ENCODE results near the gene IZUMO2.

IZUMO2 gene

GRCh38 chr19:50162988-50163387 is at the start of gene IZUMO2:
TSS of gene IZUMO2 (minus strand) at chr19:50163281. CDS start at chr19:50163194, 87 bp downstream.
- Histone ChIP-seq H3K9me3 (ENCODE audit: control insufficient read depth in 1 of 2, low read length in 2 of 2) (peaks cover 0 to 8% of the 10 kb centered on the region in 2 donors), H3K9ac (ENCODE audit: low read depth in 1 of 2, low read length in 2 of 2) (no peak within 1 kb of the TSS), H3K36me3 (ENCODE audit: control insufficient read depth in 1 of 2, insufficient read depth in 2 of 2, low read length in 2 of 2) (no peaks in the 10 kb centered on the region), H3K4me3 (ENCODE audit: low read depth in 1 of 2, low read length in 2 of 2) (no peak within 1 kb of the TSS), H3K4me1 (ENCODE audit: control insufficient read depth in 1 of 2, insufficient read depth in 2 of 2, low read length in 2 of 2) (peaks cover 11 to 13% of the 10 kb centered on the region in 2 donors), H3K27me3 (ENCODE audit: control insufficient read depth in 1 of 2, insufficient read depth in 2 of 2, low read length in 2 of 2) (no peaks in the 10 kb centered on the region), H3K27ac (ENCODE audit: low read depth, low read length) (no peak within 1 kb of the TSS)

GRCh38 chr19:50210425-50210824 is 47.3 kb upstream of the IZUMO2 start:
- Histone ChIP-seq H3K27me3 (ENCODE audit: control insufficient read depth in 1 of 2, insufficient read depth in 2 of 2, low read length in 2 of 2) (no peaks in the 10 kb centered on the region), H3K36me3 (ENCODE audit: control insufficient read depth in 1 of 2, insufficient read depth in 2 of 2, low read length in 2 of 2) (peaks cover 12 to 36% of the 10 kb centered on the region in 2 donors), H3K9ac (ENCODE audit: low read depth in 1 of 2, low read length in 2 of 2) (no peak overlapping the region), H3K9me3 (ENCODE audit: control insufficient read depth in 1 of 2, low read length in 2 of 2) (no peaks in the 10 kb centered on the region), H3K27ac (ENCODE audit: low read depth, low read length) (no peak overlapping the region), H3K4me3 (ENCODE audit: low read depth in 1 of 2, low read length in 2 of 2) (no peak overlapping the region), H3K4me1 (ENCODE audit: control insufficient read depth in 1 of 2, insufficient read depth in 2 of 2, low read length in 2 of 2) (peaks cover 8 to 15% of the 10 kb centered on the region in 2 donors)

GRCh38 chr19:50209131-50209530 is 46.0 kb upstream of the IZUMO2 start:
- peaks cover 11 to 13% of the 10 kb centered on the region in 2 donors for H3K4me1 ChIP-seq (ENCODE audit: control insufficient read depth in 1 of 2, insufficient read depth in 2 of 2, low read length in 2 of 2)
- H3K27ac ChIP-seq (ENCODE audit: low read depth, low read length) = no peak overlapping the region
- H3K27me3 ChIP-seq (ENCODE audit: control insufficient read depth in 1 of 2, insufficient read depth in 2 of 2, low read length in 2 of 2) = peaks cover 0 to 2% of the 10 kb centered on the region in 2 donors
- peaks cover 12 to 33% of the 10 kb centered on the region in 2 donors for H3K36me3 ChIP-seq (ENCODE audit: control insufficient read depth in 1 of 2, insufficient read depth in 2 of 2, low read length in 2 of 2)
- no peak overlapping the region for H3K4me3 ChIP-seq (ENCODE audit: low read depth in 1 of 2, low read length in 2 of 2)
- no peaks in the 10 kb centered on the region for H3K9me3 ChIP-seq (ENCODE audit: control insufficient read depth in 1 of 2, low read length in 2 of 2)
- no peak overlapping the region for H3K9ac ChIP-seq (ENCODE audit: low read depth in 1 of 2, low read length in 2 of 2)

GRCh38 chr19:50207730-50208129 is 44.6 kb upstream of the IZUMO2 start:
- H3K27ac ChIP-seq (ENCODE audit: low read depth, low read length) = no peak overlapping the region
- no peaks in the 10 kb centered on the region for H3K9me3 ChIP-seq (ENCODE audit: control insufficient read depth in 1 of 2, low read length in 2 of 2)
- peak overlapping the region; percentile 30 to 93 for H3K9ac ChIP-seq (ENCODE audit: low read depth in 1 of 2, low read length in 2 of 2)
- H3K27me3 ChIP-seq (ENCODE audit: control insufficient read depth in 1 of 2, insufficient read depth in 2 of 2, low read length in 2 of 2) = peaks cover 0 to 5% of the 10 kb centered on the region in 2 donors
- peaks cover 16 to 18% of the 10 kb centered on the region in 2 donors for H3K4me1 ChIP-seq (ENCODE audit: control insufficient read depth in 1 of 2, insufficient read depth in 2 of 2, low read length in 2 of 2)
- H3K36me3 ChIP-seq (ENCODE audit: control insufficient read depth in 1 of 2, insufficient read depth in 2 of 2, low read length in 2 of 2) = peaks cover 9 to 22% of the 10 kb centered on the region in 2 donors
- no peak overlapping the region for H3K4me3 ChIP-seq (ENCODE audit: low read depth in 1 of 2, low read length in 2 of 2)

- Histone ChIP-seq H3K27ac (ENCODE audit: low read depth, low read length) (peak overlapping the region; percentile 93), H3K4me3 (ENCODE audit: low read depth in 1 of 2, low read length in 2 of 2) (peak overlapping the region; percentile 63 to 69), H3K27me3 (ENCODE audit: control insufficient read depth in 1 of 2, insufficient read depth in 2 of 2, low read length in 2 of 2) (peaks cover 0 to 6% of the 10 kb centered on the region in 2 donors), H3K36me3 (ENCODE audit: control insufficient read depth in 1 of 2, insufficient read depth in 2 of 2, low read length in 2 of 2) (peaks cover 6 to 8% of the 10 kb centered on the region in 2 donors), H3K9ac (ENCODE audit: low read depth in 1 of 2, low read length in 2 of 2) (peak overlapping the region; percentile 93 to 94), H3K4me1 (ENCODE audit: control insufficient read depth in 1 of 2, insufficient read depth in 2 of 2, low read length in 2 of 2) (peaks cover 20 to 23% of the 10 kb centered on the region in 2 donors), H3K9me3 (ENCODE audit: control insufficient read depth in 1 of 2, low read length in 2 of 2) (no peaks in the 10 kb centered on the region)
Measured at GRCh38 chr19:50206191-50206590, 43.1 kb upstream of the IZUMO2 start.

- Histone ChIP-seq H3K9me3 (ENCODE audit: control insufficient read depth in 1 of 2, low read length in 2 of 2) (no peaks in the 10 kb centered on the region), H3K27me3 (ENCODE audit: control insufficient read depth in 1 of 2, insufficient read depth in 2 of 2, low read length in 2 of 2) (peaks cover 0 to 6% of the 10 kb centered on the region in 2 donors), H3K27ac (ENCODE audit: low read depth, low read length) (peak overlapping the region; percentile 93), H3K36me3 (ENCODE audit: control insufficient read depth in 1 of 2, insufficient read depth in 2 of 2, low read length in 2 of 2) (peaks cover 3% of the 10 kb centered on the region in 2 donors), H3K4me3 (ENCODE audit: low read depth in 1 of 2, low read length in 2 of 2) (peak overlapping the region; percentile 54 to 67), H3K9ac (ENCODE audit: low read depth in 1 of 2, low read length in 2 of 2) (peak overlapping the region; percentile 80 to 93), H3K4me1 (ENCODE audit: control insufficient read depth in 1 of 2, insufficient read depth in 2 of 2, low read length in 2 of 2) (peaks cover 20 to 23% of the 10 kb centered on the region in 2 donors)
Measured at GRCh38 chr19:50205681-50206138, 42.6 kb upstream of the IZUMO2 start.

- Histone ChIP-seq H3K9me3 (ENCODE audit: control insufficient read depth in 1 of 2, low read length in 2 of 2) (no peaks in the 10 kb centered on the region), H3K36me3 (ENCODE audit: control insufficient read depth in 1 of 2, insufficient read depth in 2 of 2, low read length in 2 of 2) (no peaks in the 10 kb centered on the region), H3K4me1 (ENCODE audit: control insufficient read depth in 1 of 2, insufficient read depth in 2 of 2, low read length in 2 of 2) (peaks cover 20 to 23% of the 10 kb centered on the region in 2 donors), H3K27ac (ENCODE audit: low read depth, low read length) (peak overlapping the region; percentile 93), H3K4me3 (ENCODE audit: low read depth in 1 of 2, low read length in 2 of 2) (peak overlapping the region; percentile 34 to 67), H3K9ac (ENCODE audit: low read depth in 1 of 2, low read length in 2 of 2) (peak overlapping the region; percentile 28 to 93), H3K27me3 (ENCODE audit: control insufficient read depth in 1 of 2, insufficient read depth in 2 of 2, low read length in 2 of 2) (peaks cover 0 to 6% of the 10 kb centered on the region in 2 donors)
Measured at GRCh38 chr19:50204811-50205675, 42.0 kb upstream of the IZUMO2 start.

- Histone ChIP-seq H3K4me1 (ENCODE audit: control insufficient read depth in 1 of 2, insufficient read depth in 2 of 2, low read length in 2 of 2) (peaks cover 20 to 27% of the 10 kb centered on the region in 2 donors), H3K36me3 (ENCODE audit: control insufficient read depth in 1 of 2, insufficient read depth in 2 of 2, low read length in 2 of 2) (peaks cover 0 to 4% of the 10 kb centered on the region in 2 donors), H3K27me3 (ENCODE audit: control insufficient read depth in 1 of 2, insufficient read depth in 2 of 2, low read length in 2 of 2) (peaks cover 0 to 6% of the 10 kb centered on the region in 2 donors), H3K4me3 (ENCODE audit: low read depth in 1 of 2, low read length in 2 of 2) (peak overlapping the region; percentile 55 to 57), H3K9ac (ENCODE audit: low read depth in 1 of 2, low read length in 2 of 2) (peak overlapping the region; percentile 48 to 75), H3K9me3 (ENCODE audit: control insufficient read depth in 1 of 2, low read length in 2 of 2) (no peaks in the 10 kb centered on the region), H3K27ac (ENCODE audit: low read depth, low read length) (peak overlapping the region; percentile 84)
Measured at GRCh38 chr19:50204081-50204428, 41.0 kb upstream of the IZUMO2 start.

- Histone ChIP-seq H3K9me3 (ENCODE audit: control insufficient read depth in 1 of 2, low read length in 2 of 2) (no peaks in the 10 kb centered on the region), H3K27ac (ENCODE audit: low read depth, low read length) (peak within 1 kb of the TSS; percentile 84), H3K9ac (ENCODE audit: low read depth in 1 of 2, low read length in 2 of 2) (peak within 1 kb of the TSS; percentile 51 to 75), H3K4me3 (ENCODE audit: low read depth in 1 of 2, low read length in 2 of 2) (peak within 1 kb of the TSS; percentile 55 to 57), H3K4me1 (ENCODE audit: control insufficient read depth in 1 of 2, insufficient read depth in 2 of 2, low read length in 2 of 2) (peaks cover 20 to 27% of the 10 kb centered on the region in 2 donors), H3K36me3 (ENCODE audit: control insufficient read depth in 1 of 2, insufficient read depth in 2 of 2, low read length in 2 of 2) (peaks cover 0 to 4% of the 10 kb centered on the region in 2 donors), H3K27me3 (ENCODE audit: control insufficient read depth in 1 of 2, insufficient read depth in 2 of 2, low read length in 2 of 2) (peaks cover 0 to 6% of the 10 kb centered on the region in 2 donors)
Measured at GRCh38 chr19:50203281-50204080, 40.4 kb upstream of the IZUMO2 start, which contains the start of gene MYH14. TSS of gene MYH14 (plus strand) at chr19:50203622. CDS start at chr19:50210366, 6,744 bp downstream.

Data from duodenal mucosa (tissue), 2 donors.